ENCODE results near the gene ABCC10. TPM values are rescaled to one million over a fixed set of nuclear protein-coding genes. Genes with fewer than 3 reads are reported as not detected.

ABCC10 gene
- total RNA-seq, 1 donor from 2014 or later: 11.7 TPM

GRCh38 chr6:43442935-43443334 lies 15.6 kb downstream of the ABCC10 start:
- Histone ChIP-seq H3K4me3 (no peak overlapping the region), H3K36me3 (peaks cover 79% of the 10 kb centered on the region), H3K27me3 (ENCODE audit: low read depth) (no peaks in the 10 kb centered on the region), H3K9me3 (replicated peaks) (no peaks in the 10 kb centered on the region), H3K4me1 (no peaks in the 10 kb centered on the region), H3K27ac (replicated peaks) (no peak overlapping the region)
- DNase-seq: no peak
- intact Hi-C loops (cut with micrococcal nuclease): no loop called here
- no peak for TF ChIP-seq CTCF (IDR thresholded peaks at IDR 0.05; ENCODE audit: borderline replicate concordance)

GRCh38 chr6:43444036-43444435 lies 16.7 kb downstream of the ABCC10 start:
- H3K36me3 ChIP-seq: peaks cover 84% of the 10 kb centered on the region
- intact Hi-C loops (cut with micrococcal nuclease): no loop called here

GRCh38 chr6:43444582-43444981 lies 17.2 kb downstream of the ABCC10 start:
- H3K36me3 ChIP-seq: peaks cover 90% of the 10 kb centered on the region
- peaks cover 5% of the 10 kb centered on the region for H3K4me1 ChIP-seq
- H3K27me3 ChIP-seq (ENCODE audit: low read depth): no peaks in the 10 kb centered on the region
- H3K9me3 ChIP-seq (replicated peaks): no peaks in the 10 kb centered on the region
- intact Hi-C loops (cut with micrococcal nuclease): no loop called here
- no peak for TF ChIP-seq CTCF (IDR thresholded peaks at IDR 0.05; ENCODE audit: borderline replicate concordance)
- no peak overlapping the region for H3K4me3 ChIP-seq
- no peak for DNase-seq
- no peak overlapping the region for H3K27ac ChIP-seq (replicated peaks)

More at GRCh38 chr6:43444036-43444435, 16.7 kb downstream of the ABCC10 start:
- Histone ChIP-seq H3K4me1 (no peaks in the 10 kb centered on the region), H3K27ac (replicated peaks) (no peak overlapping the region), H3K9me3 (replicated peaks) (no peaks in the 10 kb centered on the region), H3K4me3 (no peak overlapping the region), H3K27me3 (ENCODE audit: low read depth) (no peaks in the 10 kb centered on the region)
- TF ChIP-seq CTCF (IDR thresholded peaks at IDR 0.05; ENCODE audit: borderline replicate concordance): no peak
- no peak for DNase-seq

- H3K36me3 ChIP-seq: peaks cover 97% of the 10 kb centered on the region
- H3K27me3 ChIP-seq (ENCODE audit: low read depth): no peaks in the 10 kb centered on the region
- intact Hi-C loops (cut with micrococcal nuclease): no loop called here
- no peak overlapping the region for H3K27ac ChIP-seq (replicated peaks)
- TF ChIP-seq CTCF (IDR thresholded peaks at IDR 0.05; ENCODE audit: borderline replicate concordance): no peak
- H3K4me1 ChIP-seq: peaks cover 8% of the 10 kb centered on the region
- no peaks in the 10 kb centered on the region for H3K9me3 ChIP-seq (replicated peaks)
- DNase-seq: no peak
- H3K4me3 ChIP-seq: no peak overlapping the region
Measured at GRCh38 chr6:43445576-43445975, 18.2 kb downstream of the ABCC10 start.

GRCh38 chr6:43447604-43448003 lies 20.3 kb downstream of the ABCC10 start:
- Histone ChIP-seq H3K27ac (replicated peaks) (no peak overlapping the region), H3K4me3 (no peak overlapping the region), H3K4me1 (peaks cover 17% of the 10 kb centered on the region), H3K27me3 (ENCODE audit: low read depth) (no peaks in the 10 kb centered on the region), H3K36me3 (peaks cover 86% of the 10 kb centered on the region), H3K9me3 (replicated peaks) (no peaks in the 10 kb centered on the region)
- DNase-seq: no peak
- no peak for TF ChIP-seq CTCF (IDR thresholded peaks at IDR 0.05; ENCODE audit: borderline replicate concordance)
- intact Hi-C loops (cut with micrococcal nuclease): no loop called here

GRCh38 chr6:43448916-43449315 lies 21.6 kb downstream of the ABCC10 start:
- Histone ChIP-seq H3K27me3 (ENCODE audit: low read depth) (no peaks in the 10 kb centered on the region), H3K27ac (replicated peaks) (no peak overlapping the region), H3K36me3 (peaks cover 73% of the 10 kb centered on the region), H3K4me3 (no peak overlapping the region), H3K9me3 (replicated peaks) (no peaks in the 10 kb centered on the region), H3K4me1 (peaks cover 17% of the 10 kb centered on the region)
- intact Hi-C loops (cut with micrococcal nuclease): no loop called here
- no peak for DNase-seq
- TF ChIP-seq CTCF (IDR thresholded peaks at IDR 0.05; ENCODE audit: borderline replicate concordance): no peak
